ENCODE measurements around the gene MEA1. TPM values are rescaled to one million over a fixed set of nuclear protein-coding genes. Genes with fewer than 3 reads are reported as not detected.
A peak's percentile ranks its signal among the peaks of the same experiment; 100 is the strongest.

The MEA1 gene
- total RNA-seq, 1 experiment from 2014 or later = 134 TPM

DNA sequence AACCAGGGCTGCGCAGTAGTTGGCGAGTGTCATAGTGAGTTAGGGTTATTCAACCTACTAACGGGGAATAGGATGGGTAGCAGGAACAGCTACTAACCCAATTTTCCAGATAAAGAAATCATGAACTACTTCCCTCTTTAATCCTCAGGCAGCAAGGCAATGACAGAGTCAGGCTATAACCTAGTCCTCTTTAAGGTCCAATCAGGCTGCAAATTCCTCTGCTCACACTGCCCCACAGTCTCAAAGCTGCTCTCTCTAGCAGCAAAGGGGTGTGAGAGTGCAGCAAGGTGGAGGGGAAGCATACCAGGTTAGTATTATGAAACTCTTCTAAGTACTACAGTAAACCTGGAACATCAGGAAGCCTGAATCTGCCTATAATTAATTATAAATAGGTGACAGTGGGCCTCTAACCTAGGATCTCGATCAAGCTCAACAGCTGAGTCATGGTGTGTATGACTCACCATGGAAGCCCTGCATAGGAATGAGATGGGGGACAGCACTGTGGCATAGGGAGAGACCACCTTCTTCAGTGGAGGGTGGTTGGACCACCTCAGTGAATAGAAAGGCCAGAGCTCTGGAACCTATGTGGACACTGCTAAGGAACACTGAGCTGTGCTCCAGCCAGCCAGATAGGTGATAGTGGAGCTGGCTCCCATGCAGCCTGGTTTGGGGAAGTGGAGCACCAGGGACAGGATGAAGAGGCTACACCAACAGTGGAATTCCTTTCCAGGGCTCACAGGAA, 42.7 kb downstream of the MEA1 start:
- DNase-seq (ENCODE audit: low spot score) = peak; percentile 32

DNA sequence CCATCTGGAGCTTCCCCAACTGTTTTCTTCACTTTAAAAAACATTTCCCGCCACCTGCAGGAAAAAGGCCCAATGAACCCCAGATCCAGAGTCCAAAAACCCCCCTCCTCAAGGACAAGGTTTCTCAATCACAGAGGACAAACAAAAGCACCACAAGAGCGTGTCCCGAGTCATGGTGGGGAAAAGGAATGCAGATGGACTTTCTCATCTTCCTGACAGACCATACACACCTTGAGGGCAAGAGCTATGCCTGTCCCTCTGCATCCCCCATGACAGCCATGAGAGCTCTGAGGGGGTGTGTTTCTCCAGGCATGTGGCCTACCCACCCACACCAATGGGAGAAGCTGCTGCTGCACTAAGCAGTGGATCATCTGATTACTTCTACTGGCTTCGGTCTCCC, 43.8 kb downstream of the MEA1 start:
- no peak for DNase-seq (ENCODE audit: low spot score)

DNA sequence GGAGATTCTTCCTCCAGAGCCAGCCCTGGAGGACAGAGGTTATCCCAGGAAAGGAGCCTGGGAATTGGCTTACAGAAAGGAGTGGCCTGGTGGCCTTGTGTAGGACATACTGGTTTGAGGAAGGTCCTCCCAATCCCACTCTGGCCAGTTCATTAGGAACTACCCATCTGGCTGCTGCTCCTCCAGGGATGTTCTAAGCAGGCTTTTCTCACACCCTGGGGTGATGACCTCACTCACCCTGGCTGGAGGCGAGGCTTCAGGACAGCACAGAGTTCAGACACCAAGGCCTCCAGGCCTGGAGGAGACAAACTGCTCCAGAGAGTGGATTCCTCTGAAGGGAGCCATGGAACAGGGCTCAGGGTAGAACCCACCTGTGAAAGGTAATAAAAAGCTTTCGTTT, 44.3 kb downstream of the MEA1 start:
- no peak for DNase-seq (ENCODE audit: low spot score)

DNA sequence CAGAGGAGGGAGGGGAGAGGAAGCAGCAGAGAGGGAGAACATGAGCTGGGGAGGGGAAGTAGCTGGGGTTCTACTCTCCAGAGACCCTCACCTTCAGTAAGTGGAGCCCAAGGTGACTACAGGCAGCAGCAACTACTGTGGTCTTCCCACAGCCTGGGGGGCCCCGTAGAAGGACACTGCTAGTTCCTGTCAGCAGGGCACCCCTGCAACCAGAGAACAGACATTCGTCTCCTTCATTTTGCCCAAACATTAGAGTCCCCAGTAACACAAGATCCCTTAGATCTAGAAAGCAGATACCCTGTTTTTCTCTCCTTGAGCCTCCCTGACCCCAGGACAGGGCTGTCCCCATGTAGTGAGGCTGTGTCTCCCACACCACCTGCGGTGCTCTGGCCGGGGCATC, 45.0 kb downstream of the MEA1 start:
- no peak for DNase-seq (ENCODE audit: low spot score)

DNA sequence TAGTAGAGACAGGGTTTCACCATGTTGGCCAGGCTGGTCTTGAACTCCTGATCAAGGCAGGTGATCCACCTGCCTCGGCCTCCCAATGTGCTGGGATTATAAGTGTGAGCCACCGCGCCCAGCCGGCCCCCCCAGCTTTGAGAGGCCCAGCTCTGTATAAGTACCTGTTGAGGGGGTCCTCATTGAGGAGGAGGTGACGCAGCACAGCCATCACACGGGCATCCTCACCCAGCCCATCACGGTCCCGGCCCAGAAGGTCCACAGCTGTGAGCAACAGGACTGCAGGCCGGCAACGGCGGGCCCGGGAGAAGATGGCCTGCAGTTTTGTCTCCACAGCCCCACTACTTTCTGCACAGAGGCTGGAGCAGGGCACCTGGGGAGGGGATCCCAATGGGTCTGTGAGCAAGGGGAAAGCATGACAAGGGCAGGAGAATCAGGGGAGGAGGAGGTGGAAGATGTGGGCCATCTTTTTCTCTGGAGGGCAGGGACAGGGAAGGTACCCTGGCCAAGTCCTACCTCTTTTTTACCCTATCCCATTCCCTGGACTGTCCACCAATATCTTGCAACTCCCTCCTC, 45.5 kb downstream of the MEA1 start:
- no peak for DNase-seq (ENCODE audit: low spot score)

DNA sequence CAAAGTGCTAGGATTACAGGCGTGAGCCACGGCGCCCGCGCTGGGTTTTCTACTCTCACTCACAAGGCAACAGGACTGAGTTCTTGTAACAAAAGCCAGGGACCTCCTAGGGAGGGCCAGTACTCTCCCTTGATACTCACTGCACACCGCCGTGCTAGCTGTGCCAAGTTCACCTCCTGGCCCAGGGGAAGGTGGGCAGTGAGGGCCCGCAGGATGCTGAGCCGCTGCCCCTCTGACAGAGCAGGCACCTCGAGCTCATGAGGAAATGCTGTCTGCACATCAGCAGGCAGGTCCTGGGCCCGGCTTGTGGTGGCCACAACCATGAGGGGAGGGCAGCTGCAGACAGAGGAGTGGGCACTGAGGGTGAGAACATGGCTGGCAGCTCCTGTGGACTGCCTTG, 46.5 kb downstream of the MEA1 start:
- DNase-seq (ENCODE audit: low spot score) = no peak

DNA sequence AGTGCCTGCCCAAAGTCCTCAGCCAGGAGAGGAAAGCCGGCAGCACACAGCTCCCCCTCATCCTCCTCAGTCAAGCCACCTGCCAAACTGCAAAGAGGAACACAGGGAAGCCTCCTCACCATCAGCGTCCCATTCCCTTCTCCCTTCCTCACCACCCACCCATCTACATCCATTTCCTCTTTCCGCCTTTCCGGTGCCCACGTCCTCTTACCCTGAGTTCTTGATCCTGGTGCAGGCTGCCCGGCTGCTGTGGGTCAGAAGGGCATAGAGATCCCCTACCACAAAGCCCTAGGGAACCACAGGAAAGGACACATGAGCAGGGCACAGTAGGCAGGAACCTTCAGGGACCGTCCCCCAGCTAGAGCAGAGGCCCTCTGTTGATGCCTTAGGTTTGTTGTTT, 47.2 kb downstream of the MEA1 start:
- DNase-seq (ENCODE audit: low spot score) = no peak

DNA sequence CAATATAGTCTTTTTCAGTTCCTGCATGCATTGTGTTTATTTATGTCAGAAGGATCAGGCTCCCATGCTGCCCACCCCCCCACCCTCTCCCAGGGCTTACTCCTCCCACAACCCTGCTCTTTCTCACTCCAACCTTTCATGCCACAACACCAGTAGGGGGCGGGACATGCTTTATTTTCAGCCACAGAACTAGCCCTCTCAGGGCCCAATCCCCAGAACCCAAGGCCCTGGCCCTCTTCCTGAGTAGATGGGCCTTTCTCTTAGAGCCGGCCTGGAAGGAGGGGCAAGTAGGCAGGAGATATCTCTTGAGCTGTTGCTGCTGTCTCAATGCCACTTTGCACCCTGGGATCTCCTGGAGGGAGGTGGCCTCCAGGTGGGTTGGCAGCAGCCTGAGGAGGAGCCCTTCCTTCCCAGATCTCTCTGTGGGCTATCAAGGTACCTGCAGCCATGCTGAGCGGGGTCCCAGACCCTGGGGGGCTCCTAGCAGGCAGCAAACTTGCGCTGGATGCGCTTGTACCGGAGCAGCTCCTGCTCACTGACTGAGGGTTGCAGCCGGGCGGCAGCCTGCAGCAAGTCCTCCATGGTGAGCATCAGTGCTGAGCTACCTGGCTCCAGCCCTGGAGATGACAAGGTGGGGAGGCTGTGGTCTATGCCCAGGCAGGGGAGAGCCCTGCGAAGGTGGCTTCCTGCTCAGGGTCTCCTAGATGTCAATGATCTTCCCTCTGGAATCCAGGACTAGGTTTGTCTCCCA, 49.7 kb downstream of the MEA1 start:
- peak; percentile 45 for DNase-seq (ENCODE audit: low spot score)

DNA sequence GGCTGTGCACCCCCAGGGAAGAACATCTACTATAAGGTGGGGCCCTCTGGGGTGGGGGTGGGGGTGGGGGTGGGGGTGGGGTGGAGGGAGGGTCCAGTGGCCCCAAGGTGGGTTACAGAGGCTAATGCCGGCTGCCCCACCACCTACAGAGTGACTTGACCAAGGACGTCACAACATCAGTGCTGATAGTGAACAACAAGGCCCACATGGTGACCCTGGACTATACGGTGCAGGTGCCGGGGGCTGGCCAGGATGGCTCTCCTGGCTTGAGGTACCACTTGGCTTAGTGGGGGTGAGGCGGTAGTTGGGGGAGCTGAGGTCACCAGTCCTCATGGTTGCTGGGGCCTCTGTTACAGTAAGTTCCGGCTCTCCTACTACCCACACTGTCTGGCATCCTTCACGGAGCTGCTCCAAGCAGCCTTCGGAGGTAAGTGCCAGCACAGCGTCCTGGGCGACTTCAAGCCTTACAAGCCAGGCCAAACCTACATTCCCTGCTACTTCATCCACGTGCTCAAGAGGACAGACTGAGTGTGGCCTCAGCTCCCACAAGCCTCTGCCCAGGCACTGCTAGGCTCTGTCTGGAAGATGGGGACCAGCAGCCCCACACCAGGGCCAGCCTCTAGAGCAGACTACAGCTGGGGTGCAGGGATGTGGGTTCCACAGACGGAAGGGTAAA, 50.4 kb downstream of the MEA1 start:
- DNase-seq (ENCODE audit: low spot score) = no peak

DNA sequence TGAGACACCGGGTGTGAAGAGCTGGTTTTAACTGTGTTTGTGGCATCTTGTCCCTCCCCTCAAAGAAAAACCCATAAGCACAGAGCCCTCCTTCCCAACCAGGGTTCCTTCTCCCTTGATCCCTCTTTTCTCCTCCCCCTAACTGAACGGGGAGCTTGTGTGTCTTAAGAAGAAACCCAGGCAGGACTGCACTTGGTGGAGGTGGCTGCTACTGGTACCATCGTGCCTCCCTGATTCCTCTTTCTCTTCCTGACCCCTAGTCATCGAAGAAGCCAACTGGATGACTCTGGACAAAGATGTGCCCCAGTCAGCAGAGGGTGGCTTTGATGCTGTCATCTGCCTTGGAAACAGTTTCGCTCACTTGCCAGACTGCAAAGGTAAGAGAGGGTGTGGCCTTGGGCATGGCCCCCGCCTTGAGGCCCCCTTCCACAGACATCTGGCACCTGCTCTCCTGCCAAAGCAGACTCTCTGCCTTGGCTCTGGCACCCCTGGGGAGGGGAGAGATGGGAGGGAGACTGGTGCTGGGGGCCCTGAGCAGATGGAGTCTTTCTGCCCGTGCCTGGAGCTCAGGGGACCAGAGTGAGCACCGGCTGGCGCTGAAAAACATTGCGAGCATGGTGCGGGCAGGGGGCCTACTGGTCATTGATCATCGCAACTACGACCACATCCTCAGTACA, 51.1 kb downstream of the MEA1 start:
- no peak for DNase-seq (ENCODE audit: low spot score)

DNA sequence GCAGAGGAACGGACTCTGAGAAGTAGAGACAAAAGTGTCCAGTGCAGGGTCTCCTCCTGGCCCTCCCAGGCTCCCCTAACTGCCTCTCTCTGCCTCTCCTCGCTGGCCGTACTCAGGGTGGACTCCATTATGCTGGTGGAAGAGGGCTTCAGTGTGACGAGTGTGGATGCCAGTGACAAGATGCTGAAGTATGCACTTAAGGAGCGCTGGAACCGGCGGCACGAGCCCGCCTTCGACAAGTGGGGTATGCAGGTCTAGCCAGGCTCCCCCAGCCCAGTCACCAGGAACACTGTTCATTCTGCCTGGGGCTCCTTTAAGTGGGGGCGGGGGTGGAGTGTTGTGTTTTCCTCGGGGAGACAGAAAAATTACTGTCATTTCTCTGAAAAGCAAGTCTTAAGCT, 51.6 kb downstream of the MEA1 start:
- no peak for DNase-seq (ENCODE audit: low spot score)

Other genes with a start within 250 kb of the MEA1 start
- gene BICRAL, start 231.9 kb downstream of the MEA1 start, total RNA-seq (2014; rRNA removed; shearing (Covaris generic)) = 3.7 and 3.9 TPM in 2 replicates
- gene RPL7L1, start 134.3 kb downstream of the MEA1 start, total RNA-seq (2014; rRNA removed; shearing (Covaris generic)) = 104 and 108 TPM in 2 replicates
- not detected in 2 replicates for gene PTCRA, start 97.9 kb downstream of the MEA1 start, total RNA-seq (2014; rRNA removed; shearing (Covaris generic))
- gene CNPY3, start 84.5 kb downstream of the MEA1 start, total RNA-seq (2014; rRNA removed; shearing (Covaris generic)) = 33.8 and 36.3 TPM in 2 replicates
- gene GNMT, start 53.2 kb downstream of the MEA1 start, total RNA-seq (2014; rRNA removed; shearing (Covaris generic)) = 0.24 TPM in 1 of 2 replicates, not detected in the other
- 8.2 and 9.4 TPM in 2 replicates for gene PEX6, start 34.8 kb downstream of the MEA1 start, total RNA-seq (2014; rRNA removed; shearing (Covaris generic))
- 38.9 and 48.5 TPM in 2 replicates for gene PPP2R5D, start 29.4 kb downstream of the MEA1 start, total RNA-seq (2014; rRNA removed; shearing (Covaris generic))
- gene KLHDC3, start 303 bp upstream of the MEA1 start, total RNA-seq (2014; rRNA removed; shearing (Covaris generic)) = 75.3 and 90.8 TPM in 2 replicates
- gene RRP36, start 7.7 kb upstream of the MEA1 start, total RNA-seq (2014; rRNA removed; shearing (Covaris generic)) = 111 and 121 TPM in 2 replicates
- gene CUL7, start 39.9 kb upstream of the MEA1 start, total RNA-seq (2014; rRNA removed; shearing (Covaris generic)) = 22.5 and 24.7 TPM in 2 replicates
- 29.9 and 30.7 TPM in 2 replicates for gene MRPL2, start 45.5 kb upstream of the MEA1 start, total RNA-seq (2014; rRNA removed; shearing (Covaris generic))
- gene KLC4, start 45.7 kb upstream of the MEA1 start, total RNA-seq (2014; rRNA removed; shearing (Covaris generic)) = 17.0 and 19.0 TPM in 2 replicates
- gene PTK7, start 62.4 kb upstream of the MEA1 start, total RNA-seq (2014; rRNA removed; shearing (Covaris generic)) = 82.3 and 84.6 TPM in 2 replicates
- 15.7 and 18.0 TPM in 2 replicates for gene SRF, start 157.3 kb upstream of the MEA1 start, total RNA-seq (2014; rRNA removed; shearing (Covaris generic))
- gene CUL9, start 168.2 kb upstream of the MEA1 start, total RNA-seq (2014; rRNA removed; shearing (Covaris generic)) = 17.5 and 19.6 TPM in 2 replicates
- 120 and 173 TPM in 2 replicates for gene DNPH1, start 215.5 kb upstream of the MEA1 start, total RNA-seq (2014; rRNA removed; shearing (Covaris generic))
- not detected in 2 replicates for gene TTBK1, start 229.5 kb upstream of the MEA1 start, total RNA-seq (2014; rRNA removed; shearing (Covaris generic))

Measured in A172 (cell line).